HFF-Myc (cell line): ENCODE data around the gene IGF1R.

Experiments used
- DNase-seq: peaks from one replicate; pipeline ENCODE4 v3.0.0-alpha.2; 2011; ENCODE audit warnings: low read depth; ENCODE audit errors: extremely low read depth
- H3K4me3 ChIP-seq: replicated peaks from 2 replicates; pipeline ENCODE4 v1.5.1; 2011; ENCODE audit warnings: low read depth, mild to moderate bottlenecking, control low read depth, low read length
- TF ChIP-seq, protein P1 (sequence below): IDR thresholded peaks from 2 replicates; pipeline ENCODE4 v1.5.1; 2012; ENCODE audit warnings: mild to moderate bottlenecking, low read depth, low read length, control low read depth; ENCODE audit errors: missing control alignments

The IGF1R gene

GRCh38 chr15:98776607-98777281 lies 128.4 kb downstream of the IGF1R start:
- no peak overlapping the region for H3K4me3 ChIP-seq
- peak; percentile 26 for DNase-seq
- TF ChIP-seq, protein P1, sequence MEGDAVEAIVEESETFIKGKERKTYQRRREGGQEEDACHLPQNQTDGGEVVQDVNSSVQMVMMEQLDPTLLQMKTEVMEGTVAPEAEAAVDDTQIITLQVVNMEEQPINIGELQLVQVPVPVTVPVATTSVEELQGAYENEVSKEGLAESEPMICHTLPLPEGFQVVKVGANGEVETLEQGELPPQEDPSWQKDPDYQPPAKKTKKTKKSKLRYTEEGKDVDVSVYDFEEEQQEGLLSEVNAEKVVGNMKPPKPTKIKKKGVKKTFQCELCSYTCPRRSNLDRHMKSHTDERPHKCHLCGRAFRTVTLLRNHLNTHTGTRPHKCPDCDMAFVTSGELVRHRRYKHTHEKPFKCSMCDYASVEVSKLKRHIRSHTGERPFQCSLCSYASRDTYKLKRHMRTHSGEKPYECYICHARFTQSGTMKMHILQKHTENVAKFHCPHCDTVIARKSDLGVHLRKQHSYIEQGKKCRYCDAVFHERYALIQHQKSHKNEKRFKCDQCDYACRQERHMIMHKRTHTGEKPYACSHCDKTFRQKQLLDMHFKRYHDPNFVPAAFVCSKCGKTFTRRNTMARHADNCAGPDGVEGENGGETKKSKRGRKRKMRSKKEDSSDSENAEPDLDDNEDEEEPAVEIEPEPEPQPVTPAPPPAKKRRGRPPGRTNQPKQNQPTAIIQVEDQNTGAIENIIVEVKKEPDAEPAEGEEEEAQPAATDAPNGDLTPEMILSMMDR = no peak

DNA sequence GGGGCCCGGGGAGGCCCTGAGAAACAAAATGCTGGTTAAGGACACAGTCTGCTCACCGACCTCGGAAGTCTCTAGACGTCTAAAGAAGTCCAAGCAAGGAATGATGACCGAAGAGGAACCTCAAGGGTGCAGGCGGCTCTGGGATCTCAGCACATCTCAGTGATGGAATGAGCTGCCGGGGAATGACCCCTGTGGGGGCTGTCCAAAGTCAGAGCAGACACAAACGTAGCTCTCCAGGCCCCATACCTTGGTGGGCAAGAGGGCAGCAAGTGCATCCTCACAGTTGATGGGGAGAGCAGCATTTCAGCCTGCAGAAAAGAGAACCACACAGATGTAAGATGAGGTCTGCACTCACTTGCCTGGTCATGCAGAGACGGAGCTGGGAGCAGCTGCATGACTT lies 129.1 kb downstream of the IGF1R start:
- no peak overlapping the region for H3K4me3 ChIP-seq
- no peak for DNase-seq
- TF ChIP-seq, protein P1 = no peak

- no peak overlapping the region for H3K4me3 ChIP-seq
- DNase-seq = no peak
- TF ChIP-seq, protein P1 = no peak
Observed at GRCh38 chr15:98778263-98778959, 130.1 kb downstream of the IGF1R start.

GRCh38 chr15:98778960-98779359 lies 130.6 kb downstream of the IGF1R start:
- DNase-seq = no peak
- H3K4me3 ChIP-seq = no peak overlapping the region
- TF ChIP-seq, protein P1 = no peak

GRCh38 chr15:98779463-98780071 lies 131.2 kb downstream of the IGF1R start:
- peak; percentile 42 for DNase-seq

DNA sequence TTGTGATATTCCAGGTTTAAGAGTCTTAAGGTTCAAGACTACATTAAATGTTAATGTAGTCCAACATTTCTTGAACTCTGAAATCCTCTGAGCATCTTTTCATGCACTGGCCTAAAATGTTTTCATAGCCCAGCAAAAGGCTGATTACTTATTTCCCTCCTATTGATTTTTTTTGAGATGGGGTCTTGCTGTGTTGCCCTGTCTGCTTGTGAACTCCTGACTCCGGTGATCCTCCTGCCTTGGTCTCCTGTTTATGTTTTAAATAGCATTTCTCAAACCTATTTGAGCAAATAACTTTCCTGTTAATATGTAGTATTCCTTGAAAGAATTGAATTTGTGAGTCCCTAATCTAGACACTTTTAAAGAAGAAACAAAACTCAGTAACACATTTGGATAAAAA lies 133.5 kb downstream of the IGF1R start:
- TF ChIP-seq, protein P1 = no peak
- H3K4me3 ChIP-seq = no peak overlapping the region
- no peak for DNase-seq

More at GRCh38 chr15:98779463-98780071, 131.2 kb downstream of the IGF1R start:
- TF ChIP-seq, protein P1 = peak; percentile 98
- no peak overlapping the region for H3K4me3 ChIP-seq
